HepG2 (cell line): ENCODE data around the gene USF1. TPM values are rescaled to one million over a fixed set of nuclear protein-coding genes. Genes with fewer than 3 reads are reported as not detected.

Experiments used
- ATAC-seq: fragments of 200-7000 bp; cut with Tn5 transposase; 3 replicates; pipeline ENCODE4 v1.9.1; 2020; ENCODE audit warnings: mild to moderate bottlenecking, moderate library complexity
- BruUV-seq: library from RNA; stranded (reverse); fragments of 400-500 nt; replicated peaks from 2 replicates; lab custom pipeline; 2021; lab: Mats Ljungman, UMichigan
- CTCF ChIA-PET: fragments of 300-600 bp; formaldehyde crosslinking; extraction: SDS; loops from one replicate; lab custom pipeline; 2021; ENCODE audit warnings: low total read pairs, inconsistent platforms, low intra/inter-chr PET ratio; lab: Yijun Ruan, JAX
- POLR2A ChIA-PET: fragments of 350-600 bp; sonication (Branson Sonifier 250); formaldehyde crosslinking; loops from one replicate; lab custom pipeline; 2020; ENCODE audit warnings: antibody characterized with exemption, inconsistent platforms; lab: Yijun Ruan, JAX
- DNase-seq: peaks from one replicate; pipeline ENCODE4 v3.0.0-alpha.2; 2015; ENCODE audit warnings: low spot score
- FAIRE-seq: peaks from 3 replicates; lab custom pipeline; 2011; peaks lifted over from hg19 to GRCh38; lab: Jason Lieb, UNC
- H2AFZ ChIP-seq: one replicate; pipeline ENCODE4 v1.6.1; 2011; ENCODE audit warnings: low read length, inconsistent platforms
- H3K27ac ChIP-seq: fragments of 300-600 bp; 3 replicates; pipeline ENCODE4 v1.8.0; 2011; ENCODE audit warnings: mixed run types, mild to moderate bottlenecking, mixed read lengths, low read length, inconsistent platforms; ENCODE audit not compliant: insufficient read depth; ENCODE audit errors: extremely low read length
- H3K27me3 ChIP-seq, 2 experiments: fragments of 200-600 bp in 1 of 2; 2 replicates in 1 of 2; 3 replicates in 1 of 2; pipeline versions ENCODE4 v1.6.0 to v1.8.0; 2011; ENCODE audit warnings: low read length in 2 of 2, mild to moderate bottlenecking in 2 of 2, moderate library complexity in 2 of 2, inconsistent platforms in 1 of 2; ENCODE audit not compliant: insufficient read depth in 2 of 2, control insufficient read depth in 1 of 2
- H3K36me3 ChIP-seq, 2 experiments: fragments of 200-600 bp in 1 of 2; replicated peaks in 1 of 2; 2 replicates in 1 of 2; 3 replicates in 1 of 2; pipeline versions ENCODE4 v1.5.1 to v1.8.0; 2011; ENCODE audit warnings: low read length in 2 of 2, inconsistent platforms in 1 of 2; ENCODE audit not compliant: insufficient read depth in 2 of 2, control insufficient read depth in 1 of 2
- H3K4me1 ChIP-seq: 2 replicates; pipeline ENCODE4 v1.5.1; 2012; ENCODE audit warnings: low read length, inconsistent platforms; ENCODE audit not compliant: insufficient read depth
- H3K4me2 ChIP-seq: 2 replicates; pipeline ENCODE4 v1.6.0; 2011; ENCODE audit warnings: low read depth, low read length, inconsistent platforms
- H3K4me3 ChIP-seq, 3 experiments: fragments of 200-600 bp in 1 of 3; sonication (generic), shearing (Covaris generic) in 1 of 3; replicated peaks in 1 of 3; 2 replicates each; pipeline ENCODE4 v1.5.1; 2011 to 2016; ENCODE audit warnings: low read length in 3 of 3, inconsistent platforms in 2 of 3, low read depth in 2 of 3, mild to moderate bottlenecking in 2 of 3, control low read depth in 1 of 3, mixed read lengths in 1 of 3; ENCODE audit not compliant: insufficient read depth in 1 of 3
- H3K79me2 ChIP-seq: one replicate; pipeline ENCODE4 v1.6.1; 2011; ENCODE audit warnings: low read length, inconsistent platforms; ENCODE audit not compliant: insufficient read depth
- H3K9ac ChIP-seq: 2 replicates; pipeline ENCODE4 v1.6.0; 2011; ENCODE audit warnings: mild to moderate bottlenecking, low read depth, low read length, inconsistent platforms; ENCODE audit not compliant: insufficient read depth
- H3K9me3 ChIP-seq: 2 replicates; pipeline ENCODE4 v1.5.1; 2012; ENCODE audit warnings: mild to moderate bottlenecking, low read length
- H4K20me1 ChIP-seq: 2 replicates; pipeline ENCODE4 v1.6.0; 2011; ENCODE audit warnings: inconsistent platforms, mild to moderate bottlenecking, low read length, moderate library complexity; ENCODE audit not compliant: insufficient read depth
- FOXO4 ChIP-seq: sonication (generic); formaldehyde crosslinking; conservative IDR thresholded peaks from 2 replicates; pipeline ENCODE4 v1.8.1; 2023; ENCODE audit warnings: missing genetic modification reagents
- JARID2 ChIP-seq: sonication (generic); formaldehyde crosslinking; IDR thresholded peaks from 2 replicates; pipeline ENCODE4 v1.8.1; 2023; ENCODE audit warnings: missing genetic modification reagents, inconsistent platforms; ENCODE audit not compliant: insufficient replicate concordance
- MZF1 ChIP-seq: sonication (generic); formaldehyde crosslinking; IDR thresholded peaks from 2 replicates; pipeline ENCODE4 v1.8.1; 2023; ENCODE audit warnings: mild to moderate bottlenecking, missing genetic modification reagents, borderline replicate concordance
- NR2F6 ChIP-seq, 2 experiments: IDR thresholded peaks; 2 replicates each; pipeline ENCODE4 v1.6.1; 2016; ENCODE audit warnings: antibody characterized with exemption in 1 of 2, mild to moderate bottlenecking in 1 of 2
- RFXAP ChIP-seq: sonication (generic); formaldehyde crosslinking; IDR thresholded peaks from 2 replicates; pipeline ENCODE4 v1.4.0; 2020; ENCODE audit warnings: missing genetic modification reagents, borderline replicate concordance
- ZFP37 ChIP-seq: sonication (generic); formaldehyde crosslinking; IDR thresholded peaks from 2 replicates; pipeline ENCODE4 v1.4.0; 2020; ENCODE audit warnings: missing genetic modification reagents, borderline replicate concordance
- ZFP62 ChIP-seq: sonication (generic); formaldehyde crosslinking; IDR thresholded peaks from 2 replicates; pipeline ENCODE4 v1.4.0; 2020; ENCODE audit warnings: missing genetic modification reagents
- ZFX ChIP-seq: sonication (generic); formaldehyde crosslinking; IDR thresholded peaks from 2 replicates; pipeline ENCODE4 v1.4.0; 2020; ENCODE audit warnings: mild to moderate bottlenecking, low read depth, missing genetic modification reagents, moderate library complexity
- ZMYM2 ChIP-seq: sonication (generic); formaldehyde crosslinking; IDR thresholded peaks from 2 replicates; pipeline ENCODE4 v1.8.0; 2022; ENCODE audit warnings: mild to moderate bottlenecking, missing genetic modification reagents
- ZNF143 ChIP-seq: sonication (generic); formaldehyde crosslinking; IDR thresholded peaks from 2 replicates; pipeline ENCODE4 v1.4.0; 2020; ENCODE audit warnings: missing genetic modification reagents
- ZNF629 ChIP-seq: sonication (generic); formaldehyde crosslinking; conservative IDR thresholded peaks from 2 replicates; pipeline ENCODE4 v1.5.0; 2020; ENCODE audit warnings: missing genetic modification reagents
- ZNF75D ChIP-seq: sonication (generic); formaldehyde crosslinking; IDR thresholded peaks from 2 replicates; pipeline ENCODE4 v1.8.1; 2023; ENCODE audit warnings: missing genetic modification reagents, mild to moderate bottlenecking, borderline replicate concordance
- ZNF768 ChIP-seq: sonication (generic); formaldehyde crosslinking; IDR thresholded peaks from 2 replicates; pipeline ENCODE4 v1.4.0; 2020; ENCODE audit warnings: missing genetic modification reagents
- WGBS: methylation state at CpG from one replicate; pipeline ENCODE4 v1.1.6; 2017; ENCODE audit warnings: low lambda C conversion rate; 5-methylcytosine and 5-hydroxymethylcytosine counted together
- in situ Hi-C: cut with HindIII; loops from 2 replicates; pipeline ENCODE4 v1.10.0; 2017; ENCODE audit warnings: low pct_unique_long_range_greater_than_20kb; ENCODE audit not compliant: extremely low pct_ligation_motif_present
- intact Hi-C: fragments of 100-400 bp; cut with micrococcal nuclease; formaldehyde crosslinking; loops from one replicate; pipeline ENCODE4 v1.10.0; 2022; ENCODE audit not compliant: unreplicated experiment
- polyA plus RNA-seq, 8 experiments: library from polyadenylated mRNA; depleted of rRNA in 3 of 8; stranded (reverse) in 7 of 8; unstranded in 1 of 8; fragments of >200 nt; fragmentation: Illumina TruSeq in 4 of 8; extraction: Trizol in 4 of 8; gene quantifications; 2 replicates each; pipeline versions ENCODE4 v1.2.1 to v1.2.3, GENCODE V29; 2011 to 2016; ENCODE audit warnings: low read depth in 4 of 8, missing spikeins in 1 of 8, mixed read lengths in 1 of 8; ENCODE audit not compliant: insufficient read depth in 1 of 8
- total RNA-seq, 5 experiments: library from RNA; depleted of rRNA; stranded (reverse); fragments of >200 nt; fragmentation: Illumina TruSeq; extraction: Trizol; gene quantifications; 2 replicates each; pipeline ENCODE4 v1.2.3, GENCODE V29; 2016; ENCODE audit warnings: low read depth in 1 of 5
- TF ChIP-seq, protein P1 (sequence below): sonication (generic); formaldehyde crosslinking; IDR thresholded peaks from 2 replicates; pipeline ENCODE4 v1.5.0; 2020; ENCODE audit warnings: mild to moderate bottlenecking, missing genetic modification reagents, borderline replicate concordance
- TF ChIP-seq, protein P2 (sequence below): sonication (generic); formaldehyde crosslinking; IDR thresholded peaks from 2 replicates; pipeline ENCODE4 v1.4.0; 2020; ENCODE audit warnings: missing genetic modification reagents
- TF ChIP-seq, protein P3 (sequence below): sonication (generic); formaldehyde crosslinking; IDR thresholded peaks from 2 replicates; pipeline ENCODE4 v1.8.0; 2022; ENCODE audit warnings: missing genetic modification reagents, mild to moderate bottlenecking, inconsistent platforms, borderline replicate concordance

USF1 gene
- total and polyA plus RNA-seq, 2 of the 13 experiments (the other 11 are each of a cell fraction or from before 2014, with no cell fraction given) = 26.9 to 39.4 TPM

DNA sequence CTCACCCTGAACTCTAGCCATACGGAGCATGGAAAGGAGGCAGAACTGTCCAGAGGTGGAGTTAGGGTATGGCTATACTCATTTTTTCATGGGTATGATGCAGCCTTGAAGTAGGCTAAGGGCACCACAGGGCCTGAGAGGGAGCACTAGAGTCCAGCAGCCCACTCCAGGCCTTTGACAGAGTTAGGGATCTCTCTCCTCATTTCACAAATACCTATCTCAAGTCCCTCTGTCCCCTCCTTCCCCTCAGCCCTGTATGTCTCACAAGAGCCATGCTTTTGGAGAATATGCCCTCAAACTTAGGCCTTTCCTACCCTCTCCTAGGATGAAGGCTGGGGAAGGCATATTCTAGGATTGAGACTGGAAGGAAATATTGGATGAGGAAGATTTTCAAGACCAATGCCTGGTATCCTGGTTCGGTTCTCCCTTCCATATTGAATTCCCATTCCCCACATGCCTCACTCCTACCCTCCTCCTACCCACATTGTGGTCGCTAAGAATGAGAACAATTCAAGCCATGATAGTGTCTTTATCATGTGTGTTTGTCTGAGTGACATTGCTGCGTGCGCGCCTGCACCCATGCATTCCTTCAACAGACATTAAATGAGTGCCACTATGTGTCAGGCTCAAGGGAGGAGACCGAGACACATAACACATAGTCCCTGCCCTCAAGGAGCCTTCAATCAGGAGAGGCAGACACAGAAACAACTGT lies 46.2 kb upstream of the USF1 start:
- 0 out of 2 replicates have a peak, but pooled peaks cover 12% of the 10 kb centered on the region for H3K4me1 ChIP-seq
- DNase-seq = no peak
- H2AFZ ChIP-seq = no peak overlapping the region
- intact Hi-C loops (no loop called here), in situ Hi-C loops (loop anchor here (10.0 kb wide), 1 partner anchor 97 kb away; no protein-coding TSS in a partner anchor)
- ATAC-seq = no peak
- no peak overlapping the region for H3K4me2 ChIP-seq
- CTCF ChIA-PET = no interaction called here
- no peaks in the 10 kb centered on the region for H4K20me1 ChIP-seq
- no peaks in the 10 kb centered on the region for H3K79me2 ChIP-seq
- no peak overlapping the region for H3K9ac ChIP-seq
- BruUV-seq = no TSS peak
- H3K36me3 ChIP-seq = no peaks in the 10 kb centered on the region
- no peak overlapping the region for H3K4me3 ChIP-seq
- 53% methylated on average over 7 of the region's 7 CpGs for WGBS
- no peaks in the 10 kb centered on the region for H3K9me3 ChIP-seq
- FAIRE-seq = no peak
- H3K27ac ChIP-seq = no peak overlapping the region
- H3K27me3 ChIP-seq = peaks cover 3 to 34% of the 10 kb centered on the region in 2 experiments; a peak in 3 of 5 replicates
- POLR2A ChIA-PET = no interaction called here
- TF ChIP-seq ZMYM2 (CRISPR knock-in tag) (no peak), MZF1 (no peak), ZNF75D (CRISPR knock-in tag) (no peak), RFXAP (CRISPR knock-in tag) (no peak), FOXO4 (CRISPR knock-in tag) (no peak), ZFP37 (CRISPR knock-in tag) (no peak), NR2F6 (IDR thresholded peaks at IDR 0.05) (no peak), NR2F6 (CRISPR knock-in tag; IDR thresholded peaks at IDR 0.05) (no peak), ZFP62 (CRISPR knock-in tag) (no peak), ZNF629 (CRISPR knock-in tag) (no peak), ZFX (CRISPR knock-in tag) (no peak), ZNF768 (CRISPR knock-in tag) (no peak), ZNF143 (CRISPR knock-in tag) (no peak), JARID2 (CRISPR knock-in tag) (no peak)
- TF ChIP-seq, protein P1, sequence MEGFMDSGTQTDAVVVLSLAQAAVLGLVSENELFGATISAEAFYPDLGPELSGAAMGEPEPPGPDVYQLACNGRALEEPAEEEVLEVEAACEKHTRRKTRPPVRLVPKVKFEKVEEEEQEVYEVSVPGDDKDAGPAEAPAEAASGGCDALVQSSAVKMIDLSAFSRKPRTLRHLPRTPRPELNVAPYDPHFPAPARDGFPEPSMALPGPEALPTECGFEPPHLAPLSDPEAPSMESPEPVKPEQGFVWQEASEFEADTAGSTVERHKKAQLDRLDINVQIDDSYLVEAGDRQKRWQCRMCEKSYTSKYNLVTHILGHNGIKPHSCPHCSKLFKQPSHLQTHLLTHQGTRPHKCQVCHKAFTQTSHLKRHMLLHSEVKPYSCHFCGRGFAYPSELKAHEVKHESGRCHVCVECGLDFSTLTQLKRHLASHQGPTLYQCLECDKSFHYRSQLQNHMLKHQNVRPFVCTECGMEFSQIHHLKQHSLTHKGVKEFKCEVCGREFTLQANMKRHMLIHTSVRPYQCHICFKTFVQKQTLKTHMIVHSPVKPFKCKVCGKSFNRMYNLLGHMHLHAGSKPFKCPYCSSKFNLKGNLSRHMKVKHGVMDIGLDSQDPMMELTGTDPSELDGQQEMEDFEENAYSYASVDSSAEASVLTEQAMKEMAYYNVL (CRISPR knock-in tag) = no peak
- TF ChIP-seq, protein P2, sequence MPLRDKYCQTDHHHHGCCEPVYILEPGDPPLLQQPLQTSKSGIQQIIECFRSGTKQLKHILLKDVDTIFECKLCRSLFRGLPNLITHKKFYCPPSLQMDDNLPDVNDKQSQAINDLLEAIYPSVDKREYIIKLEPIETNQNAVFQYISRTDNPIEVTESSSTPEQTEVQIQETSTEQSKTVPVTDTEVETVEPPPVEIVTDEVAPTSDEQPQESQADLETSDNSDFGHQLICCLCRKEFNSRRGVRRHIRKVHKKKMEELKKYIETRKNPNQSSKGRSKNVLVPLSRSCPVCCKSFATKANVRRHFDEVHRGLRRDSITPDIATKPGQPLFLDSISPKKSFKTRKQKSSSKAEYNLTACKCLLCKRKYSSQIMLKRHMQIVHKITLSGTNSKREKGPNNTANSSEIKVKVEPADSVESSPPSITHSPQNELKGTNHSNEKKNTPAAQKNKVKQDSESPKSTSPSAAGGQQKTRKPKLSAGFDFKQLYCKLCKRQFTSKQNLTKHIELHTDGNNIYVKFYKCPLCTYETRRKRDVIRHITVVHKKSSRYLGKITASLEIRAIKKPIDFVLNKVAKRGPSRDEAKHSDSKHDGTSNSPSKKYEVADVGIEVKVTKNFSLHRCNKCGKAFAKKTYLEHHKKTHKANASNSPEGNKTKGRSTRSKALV (CRISPR knock-in tag) = no peak
- TF ChIP-seq, protein P3, sequence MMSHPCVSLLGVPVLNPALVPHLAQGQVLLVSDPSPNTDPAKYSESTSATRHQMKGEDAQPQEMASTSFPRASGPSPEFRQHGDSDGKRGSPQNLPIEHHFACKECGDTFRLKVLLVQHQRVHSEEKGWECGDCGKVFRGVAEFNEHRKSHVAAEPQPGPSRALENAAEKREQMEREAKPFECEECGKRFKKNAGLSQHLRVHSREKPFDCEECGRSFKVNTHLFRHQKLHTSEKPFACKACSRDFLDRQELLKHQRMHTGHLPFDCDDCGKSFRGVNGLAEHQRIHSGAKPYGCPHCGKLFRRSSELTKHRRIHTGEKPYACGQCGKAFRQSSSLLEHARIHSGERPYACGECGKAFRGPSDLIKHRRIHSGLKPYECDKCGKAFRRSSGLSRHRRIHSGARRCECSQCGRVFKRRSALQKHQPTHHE = no peak
